WTC11 (cell line): Measurements from ENCODE around the gene MUC12. TPM values are rescaled to one million over a fixed set of nuclear protein-coding genes. Genes with fewer than 3 reads are reported as not detected.
"Not testable (repeated sequence)": the region's sequence is repeated elsewhere in the genome, so short reads cannot be mapped to it uniquely, and the experiment has no call there.

Source experiments
- ATAC-seq: fragments of 200-7000 bp; cut with Tn5 transposase; 2 replicates; pipeline ENCODE4 v1.10.0; 2021; ENCODE audit warnings: mild to moderate bottlenecking, moderate library complexity
- CTCF ChIA-PET: fragments of 300-600 bp; sonication (Branson Sonifier 250); formaldehyde crosslinking; loops from one replicate; lab custom pipeline; 2021; ENCODE audit warnings: antibody characterized with exemption; lab: Charles Lee
- POLR2A ChIA-PET: fragments of 350-600 bp; sonication (Branson Sonifier 250); formaldehyde crosslinking; loops from one replicate; lab custom pipeline; 2021; ENCODE audit warnings: antibody characterized with exemption; lab: Charles Lee
- DNase-seq: peaks from one replicate; pipeline ENCODE4 v3.0.0; 2021; ENCODE audit warnings: low spot score
- H3K27ac Mint-ChIP-seq: 2 replicates; pipeline ENCODE4 v1.8.0; 2021; ENCODE audit warnings: mixed read lengths
- H3K27me3 Mint-ChIP-seq: 2 replicates; pipeline ENCODE4 v1.8.0; 2021; ENCODE audit warnings: low read depth, mild to moderate bottlenecking, moderate library complexity, mixed read lengths
- H3K36me3 Mint-ChIP-seq: 2 replicates; pipeline ENCODE4 v1.8.0; 2021; ENCODE audit warnings: mixed read lengths
- H3K4me1 Mint-ChIP-seq: 2 replicates; pipeline ENCODE4 v1.8.0; 2022; ENCODE audit warnings: mixed read lengths
- H3K4me3 Mint-ChIP-seq: 2 replicates; pipeline ENCODE4 v1.8.0; 2021; ENCODE audit warnings: mild to moderate bottlenecking, moderate library complexity, mixed read lengths
- H3K9me3 Mint-ChIP-seq: 2 replicates; pipeline ENCODE4 v1.8.0; 2021; ENCODE audit warnings: mixed read lengths
- AR ChIP-seq: fragments of 250-450 bp; sonication (Bioruptor Pico); IDR thresholded peaks from 2 replicates; pipeline ENCODE4 v1.9.0; 2021; ENCODE audit warnings: mild to moderate bottlenecking
- NR3C1 ChIP-seq: sonication (generic); formaldehyde crosslinking; conservative IDR thresholded peaks from 2 replicates; pipeline ENCODE4 v1.8.1; 2023; ENCODE audit warnings: low read depth, mild to moderate bottlenecking, missing genetic modification reagents
- total RNA-seq: library from RNA; stranded (reverse); gene quantifications from 3 replicates; pipeline ENCODE4 v1.2.3, GENCODE V29; 2021

Gene MUC12
- total RNA-seq, 1 experiment from 2014 or later, result 5.7 TPM

DNA sequence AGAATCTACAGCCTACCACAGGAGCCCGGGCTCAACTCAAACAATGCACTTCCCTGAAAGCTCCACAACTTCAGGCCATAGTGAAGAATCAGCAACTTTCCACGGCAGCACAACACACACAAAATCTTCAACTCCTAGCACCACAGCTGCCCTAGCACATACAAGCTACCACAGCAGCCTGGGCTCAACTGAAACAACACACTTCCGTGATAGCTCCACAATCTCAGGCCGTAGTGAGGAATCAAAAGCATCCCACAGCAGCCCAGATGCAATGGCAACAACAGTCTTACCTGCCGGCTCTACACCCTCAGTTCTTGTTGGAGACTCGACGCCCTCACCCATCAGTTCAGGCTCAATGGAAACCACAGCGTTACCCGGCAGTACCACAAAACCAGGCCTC is 22.3 kb downstream of the MUC12 start:
- H3K9me3 Mint-ChIP-seq, result peaks cover 5% of the 10 kb centered on the region
- no peak for TF ChIP-seq NR3C1
- no peak for TF ChIP-seq AR (CRISPR knock-in tag)
- TF ChIP-seq, all 79 proteins: peak for 0
- ATAC-seq, result no peak
- ChIA-PET POLR2A (no interaction called here), CTCF (interaction anchor here (0.8 to 1.7 kb wide), 2 partner anchors 26 to 86 kb away, joined by 4 to 6 read pairs; no protein-coding TSS in a partner anchor)
- DNase-seq, result no peak
- Mint-ChIP-seq H3K4me3 (no peak overlapping the region), H3K4me1 (no peaks in the 10 kb centered on the region), H3K36me3 (no peaks in the 10 kb centered on the region), H3K27me3 (no peaks in the 10 kb centered on the region), H3K27ac (no peak overlapping the region)

GRCh38 chr7:100992280-100992679 is 22.9 kb downstream of the MUC12 start:
- not testable (repeated sequence) for H3K4me3 Mint-ChIP-seq, H3K9me3 Mint-ChIP-seq, H3K27ac Mint-ChIP-seq, H3K4me1 Mint-ChIP-seq, ATAC-seq, H3K36me3 Mint-ChIP-seq, DNase-seq, H3K27me3 Mint-ChIP-seq
- ChIA-PET POLR2A (interaction anchor here (0.6 kb wide), 1 partner anchor 30 kb away, joined by 6 read pairs; no protein-coding TSS in a partner anchor), CTCF (interaction anchor here (1.7 kb wide), 1 partner anchor 26 kb away, joined by 6 read pairs; no protein-coding TSS in a partner anchor)

GRCh38 chr7:100994671-100995070 is 25.3 kb downstream of the MUC12 start:
- ATAC-seq, DNase-seq, POLR2A ChIA-PET: not testable (repeated sequence)

DNA sequence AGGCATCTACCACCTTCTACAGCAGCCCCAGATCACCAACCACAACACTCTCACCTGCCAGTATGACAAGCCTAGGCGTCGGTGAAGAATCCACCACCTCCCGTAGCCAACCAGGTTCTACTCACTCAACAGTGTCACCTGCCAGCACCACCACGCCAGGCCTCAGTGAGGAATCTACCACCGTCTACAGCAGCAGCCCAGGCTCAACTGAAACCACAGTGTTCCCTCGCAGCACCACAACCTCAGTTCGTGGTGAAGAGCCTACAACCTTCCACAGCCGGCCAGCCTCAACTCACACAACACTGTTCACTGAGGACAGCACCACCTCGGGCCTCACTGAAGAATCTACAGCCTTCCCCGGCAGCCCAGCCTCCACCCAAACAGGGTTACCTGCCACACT is 29.2 kb downstream of the MUC12 start:
- peaks cover 18% of the 10 kb centered on the region for H3K9me3 Mint-ChIP-seq
- H3K36me3 Mint-ChIP-seq, ATAC-seq, H3K27me3 Mint-ChIP-seq, H3K27ac Mint-ChIP-seq, POLR2A ChIA-PET, DNase-seq, H3K4me1 Mint-ChIP-seq, CTCF ChIA-PET, H3K4me3 Mint-ChIP-seq: not testable (repeated sequence)

More at GRCh38 chr7:100994671-100995070, 25.3 kb downstream of the MUC12 start:
- H3K27ac Mint-ChIP-seq, H3K36me3 Mint-ChIP-seq, H3K27me3 Mint-ChIP-seq, H3K9me3 Mint-ChIP-seq, H3K4me3 Mint-ChIP-seq, H3K4me1 Mint-ChIP-seq, CTCF ChIA-PET: not testable (repeated sequence)

DNA sequence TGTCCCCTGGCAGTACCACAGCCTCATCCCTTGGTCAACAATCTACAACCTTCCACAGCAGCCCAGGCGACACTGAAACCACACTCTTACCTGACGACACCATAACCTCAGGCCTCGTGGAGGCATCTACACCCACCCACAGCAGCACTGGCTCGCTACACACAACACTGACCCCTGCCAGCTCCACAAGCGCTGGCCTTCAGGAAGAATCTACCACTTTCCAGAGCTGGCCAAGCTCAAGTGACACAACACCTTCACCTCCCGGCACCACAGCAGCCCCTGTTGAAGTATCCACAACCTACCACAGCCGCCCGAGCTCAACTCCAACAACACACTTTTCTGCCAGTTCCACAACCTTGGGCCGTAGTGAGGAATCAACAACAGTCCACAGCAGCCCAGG is 30.0 kb downstream of the MUC12 start:
- DNase-seq, ATAC-seq, H3K4me3 Mint-ChIP-seq, POLR2A ChIA-PET, H3K27me3 Mint-ChIP-seq, H3K4me1 Mint-ChIP-seq, H3K36me3 Mint-ChIP-seq, CTCF ChIA-PET, H3K27ac Mint-ChIP-seq: not testable (repeated sequence)
- peaks cover 18% of the 10 kb centered on the region for H3K9me3 Mint-ChIP-seq

DNA sequence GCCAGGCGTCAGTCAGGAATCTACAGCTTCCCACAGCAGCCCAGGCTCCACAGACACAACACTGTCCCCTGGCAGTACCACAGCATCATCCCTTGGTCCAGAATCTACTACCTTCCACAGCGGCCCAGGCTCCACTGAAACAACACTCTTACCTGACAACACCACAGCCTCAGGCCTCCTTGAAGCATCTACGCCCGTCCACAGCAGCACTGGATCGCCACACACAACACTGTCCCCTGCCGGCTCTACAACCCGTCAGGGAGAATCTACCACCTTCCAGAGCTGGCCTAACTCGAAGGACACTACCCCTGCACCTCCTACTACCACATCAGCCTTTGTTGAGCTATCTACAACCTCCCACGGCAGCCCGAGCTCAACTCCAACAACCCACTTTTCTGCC is 30.7 kb downstream of the MUC12 start:
- CTCF ChIA-PET, H3K27me3 Mint-ChIP-seq, H3K4me1 Mint-ChIP-seq, H3K27ac Mint-ChIP-seq, H3K36me3 Mint-ChIP-seq, ATAC-seq, DNase-seq, POLR2A ChIA-PET, H3K4me3 Mint-ChIP-seq: not testable (repeated sequence)
- peaks cover 18% of the 10 kb centered on the region for H3K9me3 Mint-ChIP-seq

- H3K36me3 Mint-ChIP-seq, DNase-seq, CTCF ChIA-PET, H3K27me3 Mint-ChIP-seq, H3K27ac Mint-ChIP-seq, H3K4me3 Mint-ChIP-seq, H3K4me1 Mint-ChIP-seq, POLR2A ChIA-PET, ATAC-seq: not testable (repeated sequence)
- H3K9me3 Mint-ChIP-seq, result peaks cover 15% of the 10 kb centered on the region
These were observed 33.0 kb downstream of the MUC12 start for GRCh38 chr7:101002333-101002732.

DNA sequence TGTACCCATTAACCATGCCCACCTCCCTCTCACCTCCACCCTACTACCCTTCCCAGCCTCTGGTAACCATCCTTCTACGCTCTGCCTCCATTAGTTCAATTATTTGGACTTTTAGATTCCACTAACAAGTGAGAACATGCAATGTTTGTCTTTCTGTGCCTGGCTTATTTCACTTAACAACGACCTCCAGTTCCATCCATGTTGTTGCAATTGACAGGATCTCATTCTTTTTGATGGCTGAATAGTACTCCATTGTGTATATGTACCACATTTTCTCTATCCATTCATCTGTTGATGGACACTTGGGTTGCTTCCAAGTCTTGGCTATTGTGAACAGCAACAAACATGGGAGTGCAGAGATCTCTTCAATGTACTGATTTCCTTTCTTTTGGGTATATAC is 38.0 kb downstream of the MUC12 start:
- POLR2A ChIA-PET, ATAC-seq, DNase-seq, H3K36me3 Mint-ChIP-seq, H3K27me3 Mint-ChIP-seq, H3K4me1 Mint-ChIP-seq, H3K27ac Mint-ChIP-seq, H3K4me3 Mint-ChIP-seq: not testable (repeated sequence)
- peaks cover 11% of the 10 kb centered on the region for H3K9me3 Mint-ChIP-seq
- CTCF ChIA-PET, result interaction anchor here (1.3 kb wide), 1 partner anchor 56 kb away, joined by 4 read pairs; no protein-coding TSS in a partner anchor
